ENCODE measurements around the gene DACT3. TPM values are rescaled to one million over a fixed set of nuclear protein-coding genes. Genes with fewer than 3 reads are reported as not detected.

Gene DACT3
- total RNA-seq: 2.3 and 3.7 TPM in 2 replicates

- DNase-seq (ENCODE audit: extremely low read depth, low read depth, low spot score): peak; percentile 81
Observed at GRCh38 chr19:46661020-46661731, at the start of gene DACT3. DACT3 (minus strand) TSS chr19:46661182; CDS start chr19:46661064, 118 bp downstream.

GRCh38 chr19:46710687-46711086 lies 49.7 kb upstream of the DACT3 start:
- DNase-seq (ENCODE audit: extremely low read depth, low read depth, low spot score): no peak

- no peak for DNase-seq (ENCODE audit: extremely low read depth, low read depth, low spot score)
Observed at GRCh38 chr19:46704379-46705076, 43.5 kb upstream of the DACT3 start.

- DNase-seq (ENCODE audit: extremely low read depth, low read depth, low spot score): no peak
Observed at GRCh38 chr19:46700704-46701103, 39.7 kb upstream of the DACT3 start.

- no peak for DNase-seq (ENCODE audit: extremely low read depth, low read depth, low spot score)
Observed at GRCh38 chr19:46698395-46699321, 37.7 kb upstream of the DACT3 start.

- no peak for DNase-seq (ENCODE audit: extremely low read depth, low read depth, low spot score)
Observed at GRCh38 chr19:46697204-46697960, 36.4 kb upstream of the DACT3 start.

- DNase-seq (ENCODE audit: extremely low read depth, low read depth, low spot score): no peak
Observed at GRCh38 chr19:46696866-46697203, 35.9 kb upstream of the DACT3 start.

- no peak for DNase-seq (ENCODE audit: extremely low read depth, low read depth, low spot score)
Observed at GRCh38 chr19:46696052-46696451, 35.1 kb upstream of the DACT3 start.

- no peak for DNase-seq (ENCODE audit: extremely low read depth, low read depth, low spot score)
Observed at GRCh38 chr19:46693760-46694159, 32.8 kb upstream of the DACT3 start.

- no peak for DNase-seq (ENCODE audit: extremely low read depth, low read depth, low spot score)
Observed at GRCh38 chr19:46692918-46693722, 32.1 kb upstream of the DACT3 start.

GRCh38 chr19:46691948-46692347 lies 31.0 kb upstream of the DACT3 start:
- DNase-seq (ENCODE audit: extremely low read depth, low read depth, low spot score): no peak

GRCh38 chr19:46691104-46691503 lies 30.1 kb upstream of the DACT3 start:
- DNase-seq (ENCODE audit: extremely low read depth, low read depth, low spot score): no peak

GRCh38 chr19:46689358-46689757 lies 28.4 kb upstream of the DACT3 start:
- no peak for DNase-seq (ENCODE audit: extremely low read depth, low read depth, low spot score)

GRCh38 chr19:46687438-46688145 lies 26.6 kb upstream of the DACT3 start:
- DNase-seq (ENCODE audit: extremely low read depth, low read depth, low spot score): no peak

GRCh38 chr19:46685189-46685588 lies 24.2 kb upstream of the DACT3 start:
- DNase-seq (ENCODE audit: extremely low read depth, low read depth, low spot score): no peak

GRCh38 chr19:46678110-46678732 lies 17.2 kb upstream of the DACT3 start:
- no peak for DNase-seq (ENCODE audit: extremely low read depth, low read depth, low spot score)

- DNase-seq (ENCODE audit: extremely low read depth, low read depth, low spot score): no peak
Observed at GRCh38 chr19:46674416-46675178, 13.6 kb upstream of the DACT3 start.

- no peak for DNase-seq (ENCODE audit: extremely low read depth, low read depth, low spot score)
Observed at GRCh38 chr19:46670813-46671212, 9.8 kb upstream of the DACT3 start.
